ENCODE results near the gene TSEN2. TPM values are rescaled to one million over a fixed set of nuclear protein-coding genes. Genes with fewer than 3 reads are reported as not detected.
"Not testable (repeated sequence)": the region's sequence is repeated elsewhere in the genome, so short reads cannot be mapped to it uniquely, and the experiment has no call there.

TSEN2 gene
- total RNA-seq, 2 experiments from 2014 or later, result 33.2 to 41.4 TPM

- TF ChIP-seq EZH2phosphoT487 (IDR thresholded peaks at IDR 0.05; ENCODE audit: borderline replicate concordance, low read depth, low read length) (no peak), CTCF (conservative IDR thresholded peaks at IDR 0.05; ENCODE audit: low read length) (no peak)
- no TSS peak for BruUV-seq (replicated peaks)
- Histone ChIP-seq H3K79me2 (ENCODE audit: insufficient read depth, low read depth, low read length) (no peaks in the 10 kb centered on the region), H2AFZ (ENCODE audit: low read length) (no peak overlapping the region), H3K4me1 (ENCODE audit: insufficient read depth, low read length, poor library complexity, severe bottlenecking) (no peaks in the 10 kb centered on the region), H3K4me3 (ENCODE audit: low read depth, low read length, poor library complexity, severe bottlenecking) (no peak overlapping the region), H3K9me2 (ENCODE audit: insufficient read depth, low read length) (no peaks in the 10 kb centered on the region), H3K36me3 (ENCODE audit: insufficient read depth, low read length) (no peaks in the 10 kb centered on the region), H3K4me2 (ENCODE audit: low read length) (no peak overlapping the region), H3K9me3 (ENCODE audit: low read length) (no peaks in the 10 kb centered on the region), H3K27ac (ENCODE audit: low read depth, low read length, poor library complexity, severe bottlenecking) (no peak overlapping the region), H4K20me1 (ENCODE audit: insufficient read depth, low read length) (no peaks in the 10 kb centered on the region)
- POLR2A ChIA-PET, result no interaction called here
- no peak for DNase-seq (ENCODE audit: low spot score)
- intact Hi-C loops (cut with micrococcal nuclease; ENCODE audit: unreplicated experiment), result no loop called here
- CTCF ChIA-PET (ENCODE audit: unreplicated experiment), result no interaction called here
These were observed 15.5 kb upstream of the TSEN2 start for GRCh38 chr3:12468757-12469156.

GRCh38 chr3:12469222-12469621, 15.1 kb upstream of the TSEN2 start:
- POLR2A ChIA-PET; DNase-seq (ENCODE audit: low spot score); H3K9me3 ChIP-seq (ENCODE audit: low read length); CTCF ChIA-PET (ENCODE audit: unreplicated experiment); intact Hi-C loops (cut with micrococcal nuclease; ENCODE audit: unreplicated experiment); H2AFZ ChIP-seq (ENCODE audit: low read length); H3K4me1 ChIP-seq (ENCODE audit: insufficient read depth, low read length, poor library complexity, severe bottlenecking); H3K9me2 ChIP-seq (ENCODE audit: insufficient read depth, low read length); H3K4me3 ChIP-seq (ENCODE audit: low read depth, low read length, poor library complexity, severe bottlenecking); H3K79me2 ChIP-seq (ENCODE audit: insufficient read depth, low read depth, low read length); H3K36me3 ChIP-seq (ENCODE audit: insufficient read depth, low read length); H3K4me2 ChIP-seq (ENCODE audit: low read length); H3K27ac ChIP-seq (ENCODE audit: low read depth, low read length, poor library complexity, severe bottlenecking); BruUV-seq (replicated peaks); H4K20me1 ChIP-seq (ENCODE audit: insufficient read depth, low read length): not testable (repeated sequence)

- ChIA-PET CTCF (ENCODE audit: unreplicated experiment) (no interaction called here), POLR2A (interaction anchor here (0.7 to 2.1 kb wide), 5 partner anchors 15 to 1121 kb away, joined by 3 to 7 read pairs (median 3); partner anchors contain the start of gene TSEN2)
- Histone ChIP-seq H3K79me2 (ENCODE audit: insufficient read depth, low read depth, low read length) (no peaks in the 10 kb centered on the region), H3K4me2 (ENCODE audit: low read length) (no peak overlapping the region), H4K20me1 (ENCODE audit: insufficient read depth, low read length) (no peaks in the 10 kb centered on the region), H3K4me1 (ENCODE audit: insufficient read depth, low read length, poor library complexity, severe bottlenecking) (no peaks in the 10 kb centered on the region), H3K9me2 (ENCODE audit: insufficient read depth, low read length) (no peaks in the 10 kb centered on the region), H2AFZ (ENCODE audit: low read length) (no peak overlapping the region), H3K27ac (ENCODE audit: low read depth, low read length, poor library complexity, severe bottlenecking) (no peak overlapping the region), H3K4me3 (ENCODE audit: low read depth, low read length, poor library complexity, severe bottlenecking) (no peak overlapping the region), H3K9me3 (ENCODE audit: low read length) (no peaks in the 10 kb centered on the region), H3K36me3 (ENCODE audit: insufficient read depth, low read length) (no peaks in the 10 kb centered on the region)
- intact Hi-C loops (cut with micrococcal nuclease; ENCODE audit: unreplicated experiment), result no loop called here
- DNase-seq (ENCODE audit: low spot score), result no peak
- no peak for TF ChIP-seq EZH2phosphoT487 (IDR thresholded peaks at IDR 0.05; ENCODE audit: borderline replicate concordance, low read depth, low read length)
- TF ChIP-seq CTCF (conservative IDR thresholded peaks at IDR 0.05; ENCODE audit: low read length), result no peak
- no TSS peak for BruUV-seq (replicated peaks)
These were observed 14.2 kb upstream of the TSEN2 start for GRCh38 chr3:12470111-12470510.
